Parathyroid adenoma (tissue), 2 donors: ENCODE data around the gene ULK4.

Experiments
- H2AFZ ChIP-seq: fragments of 300-600 bp; sonication (generic); one replicate; pipeline ENCODE4 v1.7.0; 2017; ENCODE audit warnings: antibody characterized with exemption, mild to moderate bottlenecking
- H3K27ac ChIP-seq: fragments of 300-600 bp; sonication (generic); one replicate; pipeline ENCODE4 v1.7.0; 2017
- H3K27me3 ChIP-seq: fragments of 300-600 bp; sonication (generic); one replicate; pipeline ENCODE4 v1.7.0; 2017; ENCODE audit warnings: low read length; ENCODE audit not compliant: control insufficient read depth, insufficient read depth
- H3K36me3 ChIP-seq: fragments of 300-600 bp; sonication (generic); one replicate; pipeline ENCODE4 v1.7.0; 2017; ENCODE audit warnings: low read length; ENCODE audit not compliant: control insufficient read depth, insufficient read depth
- H3K4me1 ChIP-seq: fragments of 300-600 bp; sonication (generic); one replicate; pipeline ENCODE4 v1.7.0; 2017; ENCODE audit warnings: control low read depth
- H3K4me2 ChIP-seq: fragments of 300-600 bp; sonication (generic); one replicate; pipeline ENCODE4 v1.7.0; 2017; ENCODE audit warnings: low read length
- H3K4me3 ChIP-seq: fragments of 300-600 bp; sonication (generic); one replicate; pipeline ENCODE4 v1.7.0; 2017; ENCODE audit warnings: low read depth, low read length
- H3K79me2 ChIP-seq: fragments of 300-600 bp; sonication (generic); one replicate; pipeline ENCODE4 v1.7.0; 2017; ENCODE audit warnings: control low read depth
- H3K9ac ChIP-seq: fragments of 300-600 bp; sonication (generic); one replicate; pipeline ENCODE4 v1.7.0; 2017; ENCODE audit warnings: mild to moderate bottlenecking
- H3K9me3 ChIP-seq: fragments of 300-600 bp; sonication (generic); one replicate; pipeline ENCODE4 v1.7.0; 2017; ENCODE audit warnings: low read length; ENCODE audit not compliant: control insufficient read depth
- TF ChIP-seq, protein P1 (sequence below): fragments of 300-600 bp; sonication (generic); IDR thresholded peaks from one replicate; pipeline ENCODE4 v1.7.0; 2017; ENCODE audit warnings: antibody characterized with exemption, mild to moderate bottlenecking
- donor health status: primary hyperparathyroidism.

The ULK4 gene

GRCh38 chr3:41259449-41260062 is 702.3 kb downstream of the ULK4 start:
- H3K4me3 ChIP-seq, result no peak overlapping the region
- H3K79me2 ChIP-seq, result no peaks in the 10 kb centered on the region
- H3K36me3 ChIP-seq, result no peaks in the 10 kb centered on the region
- no peak overlapping the region for H2AFZ ChIP-seq
- H3K27me3 ChIP-seq, result no peaks in the 10 kb centered on the region
- H3K27ac ChIP-seq, result no peak overlapping the region
- H3K4me2 ChIP-seq, result no peak overlapping the region
- H3K4me1 ChIP-seq, result no peaks in the 10 kb centered on the region
- no peaks in the 10 kb centered on the region for H3K9me3 ChIP-seq
- H3K9ac ChIP-seq, result no peak overlapping the region
- TF ChIP-seq, protein P1, sequence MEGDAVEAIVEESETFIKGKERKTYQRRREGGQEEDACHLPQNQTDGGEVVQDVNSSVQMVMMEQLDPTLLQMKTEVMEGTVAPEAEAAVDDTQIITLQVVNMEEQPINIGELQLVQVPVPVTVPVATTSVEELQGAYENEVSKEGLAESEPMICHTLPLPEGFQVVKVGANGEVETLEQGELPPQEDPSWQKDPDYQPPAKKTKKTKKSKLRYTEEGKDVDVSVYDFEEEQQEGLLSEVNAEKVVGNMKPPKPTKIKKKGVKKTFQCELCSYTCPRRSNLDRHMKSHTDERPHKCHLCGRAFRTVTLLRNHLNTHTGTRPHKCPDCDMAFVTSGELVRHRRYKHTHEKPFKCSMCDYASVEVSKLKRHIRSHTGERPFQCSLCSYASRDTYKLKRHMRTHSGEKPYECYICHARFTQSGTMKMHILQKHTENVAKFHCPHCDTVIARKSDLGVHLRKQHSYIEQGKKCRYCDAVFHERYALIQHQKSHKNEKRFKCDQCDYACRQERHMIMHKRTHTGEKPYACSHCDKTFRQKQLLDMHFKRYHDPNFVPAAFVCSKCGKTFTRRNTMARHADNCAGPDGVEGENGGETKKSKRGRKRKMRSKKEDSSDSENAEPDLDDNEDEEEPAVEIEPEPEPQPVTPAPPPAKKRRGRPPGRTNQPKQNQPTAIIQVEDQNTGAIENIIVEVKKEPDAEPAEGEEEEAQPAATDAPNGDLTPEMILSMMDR, result no peak

- TF ChIP-seq, protein P1, result no peak
- H3K9me3 ChIP-seq, result no peaks in the 10 kb centered on the region
- H3K27me3 ChIP-seq, result no peaks in the 10 kb centered on the region
- no peaks in the 10 kb centered on the region for H3K79me2 ChIP-seq
- H3K9ac ChIP-seq, result no peak overlapping the region
- no peaks in the 10 kb centered on the region for H3K4me1 ChIP-seq
- H3K27ac ChIP-seq, result no peak overlapping the region
- H3K4me3 ChIP-seq, result no peak overlapping the region
- no peaks in the 10 kb centered on the region for H3K36me3 ChIP-seq
- no peak overlapping the region for H3K4me2 ChIP-seq
- no peak overlapping the region for H2AFZ ChIP-seq
Measured at GRCh38 chr3:41258239-41258800, 703.6 kb downstream of the ULK4 start.

DNA sequence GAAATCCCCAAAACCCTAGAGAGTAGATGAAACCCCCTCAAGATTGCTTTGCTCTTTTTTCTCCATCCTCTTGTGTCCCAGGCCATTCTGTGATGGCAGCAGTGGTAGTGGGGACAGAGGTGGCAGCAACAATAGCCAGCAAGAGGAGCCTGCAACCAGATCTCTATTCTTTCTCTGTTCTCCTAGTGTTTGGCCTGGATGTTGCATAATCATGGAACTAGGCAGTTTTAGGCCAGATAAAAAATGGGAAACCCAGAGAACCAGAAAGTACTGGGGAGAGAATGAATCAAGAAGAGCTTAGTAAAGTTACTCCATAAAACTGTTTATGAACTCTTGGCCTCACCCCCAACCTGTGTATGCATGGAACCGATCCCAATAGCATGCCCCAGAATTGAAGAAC is 710.3 kb downstream of the ULK4 start:
- Histone ChIP-seq H3K9me3 (no peaks in the 10 kb centered on the region), H3K27ac (no peak overlapping the region), H3K36me3 (no peaks in the 10 kb centered on the region), H3K9ac (no peak overlapping the region), H2AFZ (no peak overlapping the region), H3K4me2 (no peak overlapping the region), H3K79me2 (no peaks in the 10 kb centered on the region), H3K27me3 (no peaks in the 10 kb centered on the region), H3K4me3 (no peak overlapping the region), H3K4me1 (no peaks in the 10 kb centered on the region)
- TF ChIP-seq, protein P1, result no peak

- H3K27ac ChIP-seq, result no peak overlapping the region
- TF ChIP-seq, protein P1, result no peak
- no peak overlapping the region for H3K9ac ChIP-seq
Measured at GRCh38 chr3:41250825-41251224, 711.1 kb downstream of the ULK4 start.

GRCh38 chr3:41249318-41249717 is 712.6 kb downstream of the ULK4 start:
- Histone ChIP-seq H3K36me3 (no peaks in the 10 kb centered on the region), H3K27ac (no peak overlapping the region), H3K9ac (no peak overlapping the region), H3K79me2 (no peaks in the 10 kb centered on the region), H3K4me3 (no peak overlapping the region), H3K27me3 (no peaks in the 10 kb centered on the region), H3K4me2 (no peak overlapping the region), H3K9me3 (no peaks in the 10 kb centered on the region), H3K4me1 (no peaks in the 10 kb centered on the region), H2AFZ (no peak overlapping the region)
- TF ChIP-seq, protein P1, result no peak

More at GRCh38 chr3:41250825-41251224, 711.1 kb downstream of the ULK4 start:
- Histone ChIP-seq H3K4me1 (no peaks in the 10 kb centered on the region), H3K79me2 (no peaks in the 10 kb centered on the region), H3K27me3 (no peaks in the 10 kb centered on the region), H3K4me3 (no peak overlapping the region), H3K36me3 (no peaks in the 10 kb centered on the region), H2AFZ (no peak overlapping the region), H3K9me3 (no peaks in the 10 kb centered on the region), H3K4me2 (no peak overlapping the region)
